Ishikawa (cell line): ENCODE results near the gene MADD.

Experiments
- CEBPB ChIP-seq: IDR thresholded peaks from 2 replicates; pipeline ENCODE4 v1.6.1; 2012
- CREB1 ChIP-seq: IDR thresholded peaks from 2 replicates; pipeline ENCODE4 v1.6.1; 2012; ENCODE audit warnings: low read depth
- EP300 ChIP-seq: IDR thresholded peaks from 2 replicates; pipeline ENCODE4 v1.6.1; 2012; ENCODE audit warnings: borderline replicate concordance
- NFIC ChIP-seq: IDR thresholded peaks from 2 replicates; pipeline ENCODE4 v1.6.1; 2012
- RAD21 ChIP-seq: IDR thresholded peaks from 2 replicates; pipeline ENCODE4 v1.6.1; 2012; ENCODE audit warnings: low read depth
- TAF1 ChIP-seq: IDR thresholded peaks from 2 replicates; pipeline ENCODE4 v1.6.1; 2012; ENCODE audit warnings: low read depth, mild to moderate bottlenecking
- TCF12 ChIP-seq: IDR thresholded peaks from 2 replicates; pipeline ENCODE4 v1.6.1; 2012; ENCODE audit warnings: low read depth
- ZBTB7A ChIP-seq: IDR thresholded peaks from 2 replicates; pipeline ENCODE4 v1.6.1; 2012; ENCODE audit warnings: low read depth
- TF ChIP-seq, protein P1 (sequence below): IDR thresholded peaks from 2 replicates; pipeline ENCODE4 v1.6.1; 2012

DNA sequence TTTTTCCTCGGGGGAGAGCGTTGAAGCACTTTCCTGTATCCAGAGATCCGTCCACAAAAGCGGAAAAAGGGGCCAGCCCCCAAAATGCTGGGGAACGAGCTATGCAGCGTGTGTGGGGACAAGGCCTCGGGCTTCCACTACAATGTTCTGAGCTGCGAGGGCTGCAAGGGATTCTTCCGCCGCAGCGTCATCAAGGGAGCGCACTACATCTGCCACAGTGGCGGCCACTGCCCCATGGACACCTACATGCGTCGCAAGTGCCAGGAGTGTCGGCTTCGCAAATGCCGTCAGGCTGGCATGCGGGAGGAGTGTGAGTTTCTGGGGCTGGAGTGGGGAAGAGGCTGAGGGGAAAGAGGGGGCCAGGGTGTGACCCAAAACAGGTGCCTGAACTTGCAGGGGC is 9.6 kb upstream of the MADD start:
- TF ChIP-seq EP300 (no peak), CREB1 (no peak), TCF12 (no peak), RAD21 (no peak), NFIC (no peak), TAF1 (no peak), CEBPB (no peak), ZBTB7A (no peak)
- TF ChIP-seq, protein P1, sequence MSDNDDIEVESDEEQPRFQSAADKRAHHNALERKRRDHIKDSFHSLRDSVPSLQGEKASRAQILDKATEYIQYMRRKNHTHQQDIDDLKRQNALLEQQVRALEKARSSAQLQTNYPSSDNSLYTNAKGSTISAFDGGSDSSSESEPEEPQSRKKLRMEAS: no peak
